ENCODE measurements around the gene ZNF862.

The ZNF862 gene

GRCh38 chr7:149823191-149823630, 15.0 kb upstream of the ZNF862 start:
- H3K9me3 ChIP-seq (ENCODE audit: severe bottlenecking), result no peaks in the 10 kb centered on the region
- no peak overlapping the region for H3K27ac ChIP-seq
- TF ChIP-seq CTCF (IDR thresholded peaks at IDR 0.05; ENCODE audit: low read depth, low read length), result no peak
- H3K36me3 ChIP-seq, result no peaks in the 10 kb centered on the region
- H3K27me3 ChIP-seq (ENCODE audit: insufficient read depth, low read depth, severe bottlenecking), result no peaks in the 10 kb centered on the region
- DNase-seq, result no peak
- no peak overlapping the region for H3K4me3 ChIP-seq (ENCODE audit: low read depth, low read length)

GRCh38 chr7:149823631-149824199, 14.5 kb upstream of the ZNF862 start:
- Histone ChIP-seq H3K27me3 (ENCODE audit: insufficient read depth, low read depth, severe bottlenecking) (no peaks in the 10 kb centered on the region), H3K4me3 (ENCODE audit: low read depth, low read length) (no peak overlapping the region), H3K36me3 (no peaks in the 10 kb centered on the region), H3K27ac (no peak overlapping the region), H3K9me3 (ENCODE audit: severe bottlenecking) (no peaks in the 10 kb centered on the region)
- no peak for TF ChIP-seq CTCF (IDR thresholded peaks at IDR 0.05; ENCODE audit: low read depth, low read length)
- no peak for DNase-seq

GRCh38 chr7:149824301-149824741, 13.9 kb upstream of the ZNF862 start:
- H3K9me3 ChIP-seq (ENCODE audit: severe bottlenecking), result no peaks in the 10 kb centered on the region
- TF ChIP-seq CTCF (IDR thresholded peaks at IDR 0.05; ENCODE audit: low read depth, low read length), result no peak
- no peaks in the 10 kb centered on the region for H3K36me3 ChIP-seq
- DNase-seq, result no peak
- no peak overlapping the region for H3K4me3 ChIP-seq (ENCODE audit: low read depth, low read length)
- H3K27me3 ChIP-seq (ENCODE audit: insufficient read depth, low read depth, severe bottlenecking), result no peaks in the 10 kb centered on the region
- H3K27ac ChIP-seq, result no peak overlapping the region

- Histone ChIP-seq H3K9me3 (ENCODE audit: severe bottlenecking) (no peaks in the 10 kb centered on the region), H3K36me3 (no peaks in the 10 kb centered on the region), H3K27me3 (ENCODE audit: insufficient read depth, low read depth, severe bottlenecking) (no peaks in the 10 kb centered on the region), H3K4me3 (ENCODE audit: low read depth, low read length) (no peak overlapping the region), H3K27ac (no peak overlapping the region)
- TF ChIP-seq CTCF (IDR thresholded peaks at IDR 0.05; ENCODE audit: low read depth, low read length), result no peak
- no peak for DNase-seq
These were observed 13.2 kb upstream of the ZNF862 start for GRCh38 chr7:149824748-149825566.

- no peak overlapping the region for H3K27ac ChIP-seq
- H3K27me3 ChIP-seq (ENCODE audit: insufficient read depth, low read depth, severe bottlenecking), result no peaks in the 10 kb centered on the region
- no peaks in the 10 kb centered on the region for H3K9me3 ChIP-seq (ENCODE audit: severe bottlenecking)
- DNase-seq, result no peak
- H3K36me3 ChIP-seq, result no peaks in the 10 kb centered on the region
- no peak overlapping the region for H3K4me3 ChIP-seq (ENCODE audit: low read depth, low read length)
- no peak for TF ChIP-seq CTCF (IDR thresholded peaks at IDR 0.05; ENCODE audit: low read depth, low read length)
These were observed 12.4 kb upstream of the ZNF862 start for GRCh38 chr7:149825567-149826343.
